ENCODE measurements around the gene NIPAL1.

- TF ChIP-seq CTCF (IDR thresholded peaks at IDR 0.05; ENCODE audit: extremely low read depth in 1 of 2, insufficient read depth in 1 of 2, low read depth in 1 of 2, low read length in 2 of 2) (no peak), POLR2AphosphoS5 (IDR thresholded peaks at IDR 0.05; ENCODE audit: insufficient read depth, low read depth, low read length) (no peak), EZH2 (IDR thresholded peaks at IDR 0.05; ENCODE audit: borderline replicate concordance, low read depth, low read length, severe bottlenecking) (no peak), FOS (IDR thresholded peaks at IDR 0.05; ENCODE audit: borderline replicate concordance, insufficient read depth, low read length) (no peak), POLR2A (IDR thresholded peaks at IDR 0.05; ENCODE audit: low read depth, low read length) (no peak)
- TF ChIP-seq, protein P1, sequence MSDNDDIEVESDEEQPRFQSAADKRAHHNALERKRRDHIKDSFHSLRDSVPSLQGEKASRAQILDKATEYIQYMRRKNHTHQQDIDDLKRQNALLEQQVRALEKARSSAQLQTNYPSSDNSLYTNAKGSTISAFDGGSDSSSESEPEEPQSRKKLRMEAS (IDR thresholded peaks at IDR 0.05; ENCODE audit: insufficient read depth, insufficient read length) = no peak
These were observed 43.9 kb upstream of the NIPAL1 start for GRCh38 chr4:47972721-47973120.
